Measurements from ENCODE around the gene ADAMTSL1.

- TF ChIP-seq CTCF (IDR thresholded peaks at IDR 0.05; ENCODE audit: borderline replicate concordance, extremely low read depth, low read length, poor library complexity, severe bottlenecking) (no peak), EZH2 (IDR thresholded peaks at IDR 0.05; ENCODE audit: borderline replicate concordance, low read depth, low read length, severe bottlenecking) (no peak)
Observed at GRCh38 chr9:18728642-18729041, 254.7 kb downstream of the ADAMTSL1 start.

Data from DND-41 (cell line).